ENCODE measurements around the gene SLC9A2.

The SLC9A2 gene

GRCh38 chr2:102704531-102704930 is 85.2 kb downstream of the SLC9A2 start:
- Histone ChIP-seq H3K4me2 (no peak overlapping the region), H3K4me3 (IDR thresholded peaks at IDR 0.05; ENCODE audit: insufficient read depth, low read depth, low read length) (no peak overlapping the region), H3K79me2 (ENCODE audit: insufficient read depth, low read depth) (no peaks in the 10 kb centered on the region), H3K27me3 (ENCODE audit: insufficient read depth, low read depth) (no peaks in the 10 kb centered on the region), H2AFZ (ENCODE audit: low read depth) (no peak overlapping the region), H3K36me3 (ENCODE audit: insufficient read depth) (no peaks in the 10 kb centered on the region), H3K4me1 (ENCODE audit: low read depth, poor library complexity, severe bottlenecking) (no peaks in the 10 kb centered on the region), H3K27ac (no peak overlapping the region), H4K20me1 (ENCODE audit: insufficient read depth) (no peaks in the 10 kb centered on the region), H3K9ac (no peak overlapping the region)
- TF ChIP-seq CTCF (conservative IDR thresholded peaks at IDR 0.05; ENCODE audit: low read depth, low read length), result no peak

- no peak overlapping the region for H3K27ac ChIP-seq
Measured at GRCh38 chr2:102707796-102708695, 88.7 kb downstream of the SLC9A2 start.

GRCh38 chr2:102708847-102709559 is 89.7 kb downstream of the SLC9A2 start:
- no peak overlapping the region for H3K4me3 ChIP-seq (IDR thresholded peaks at IDR 0.05; ENCODE audit: insufficient read depth, low read depth, low read length)
- H3K4me2 ChIP-seq, result no peak overlapping the region
- H2AFZ ChIP-seq (ENCODE audit: low read depth), result no peak overlapping the region
- no peaks in the 10 kb centered on the region for H3K79me2 ChIP-seq (ENCODE audit: insufficient read depth, low read depth)
- H3K9ac ChIP-seq, result no peak overlapping the region
- H3K4me1 ChIP-seq (ENCODE audit: low read depth, poor library complexity, severe bottlenecking), result no peaks in the 10 kb centered on the region
- H3K36me3 ChIP-seq (ENCODE audit: insufficient read depth), result no peaks in the 10 kb centered on the region
- TF ChIP-seq CTCF (conservative IDR thresholded peaks at IDR 0.05; ENCODE audit: low read depth, low read length), result no peak
- no peak overlapping the region for H3K27ac ChIP-seq
- no peaks in the 10 kb centered on the region for H4K20me1 ChIP-seq (ENCODE audit: insufficient read depth)
- H3K27me3 ChIP-seq (ENCODE audit: insufficient read depth, low read depth), result no peaks in the 10 kb centered on the region

More at GRCh38 chr2:102707796-102708695, 88.7 kb downstream of the SLC9A2 start:
- Histone ChIP-seq H3K4me1 (ENCODE audit: low read depth, poor library complexity, severe bottlenecking) (no peaks in the 10 kb centered on the region), H3K9ac (no peak overlapping the region), H3K79me2 (ENCODE audit: insufficient read depth, low read depth) (no peaks in the 10 kb centered on the region), H2AFZ (ENCODE audit: low read depth) (no peak overlapping the region), H3K4me3 (IDR thresholded peaks at IDR 0.05; ENCODE audit: insufficient read depth, low read depth, low read length) (no peak overlapping the region), H3K4me2 (no peak overlapping the region), H3K36me3 (ENCODE audit: insufficient read depth) (no peaks in the 10 kb centered on the region), H4K20me1 (ENCODE audit: insufficient read depth) (no peaks in the 10 kb centered on the region), H3K27me3 (ENCODE audit: insufficient read depth, low read depth) (no peaks in the 10 kb centered on the region)
- no peak for TF ChIP-seq CTCF (conservative IDR thresholded peaks at IDR 0.05; ENCODE audit: low read depth, low read length)

- H3K4me1 ChIP-seq (ENCODE audit: low read depth, poor library complexity, severe bottlenecking), result no peaks in the 10 kb centered on the region
- no peak overlapping the region for H3K4me3 ChIP-seq (IDR thresholded peaks at IDR 0.05; ENCODE audit: insufficient read depth, low read depth, low read length)
- no peaks in the 10 kb centered on the region for H3K79me2 ChIP-seq (ENCODE audit: insufficient read depth, low read depth)
- H3K27ac ChIP-seq, result no peak overlapping the region
- H2AFZ ChIP-seq (ENCODE audit: low read depth), result no peak overlapping the region
- H4K20me1 ChIP-seq (ENCODE audit: insufficient read depth), result no peaks in the 10 kb centered on the region
- TF ChIP-seq CTCF (conservative IDR thresholded peaks at IDR 0.05; ENCODE audit: low read depth, low read length), result no peak
- no peaks in the 10 kb centered on the region for H3K36me3 ChIP-seq (ENCODE audit: insufficient read depth)
- H3K9ac ChIP-seq, result no peak overlapping the region
- no peaks in the 10 kb centered on the region for H3K27me3 ChIP-seq (ENCODE audit: insufficient read depth, low read depth)
- no peak overlapping the region for H3K4me2 ChIP-seq
Measured at GRCh38 chr2:102717308-102718018, 98.1 kb downstream of the SLC9A2 start.

All from KMS-11 (cell line).